H54 (cell line): ENCODE results near the gene ARHGEF6.

ENCODE experiments used
- DNase-seq: peaks from one replicate; pipeline ENCODE4 v3.0.0; 2011; ENCODE audit warnings: low spot score, mixed read lengths; ENCODE audit not compliant: insufficient read length
- FAIRE-seq: peaks from 3 replicates; lab custom pipeline; 2011; peaks lifted over from hg19 to GRCh38; lab: Jason Lieb, UNC
- POLR2A ChIP-seq: IDR thresholded peaks from 2 replicates; pipeline ENCODE4 v1.6.1; 2011; ENCODE audit warnings: low read depth, mild to moderate bottlenecking, low read length

The ARHGEF6 gene

DNA sequence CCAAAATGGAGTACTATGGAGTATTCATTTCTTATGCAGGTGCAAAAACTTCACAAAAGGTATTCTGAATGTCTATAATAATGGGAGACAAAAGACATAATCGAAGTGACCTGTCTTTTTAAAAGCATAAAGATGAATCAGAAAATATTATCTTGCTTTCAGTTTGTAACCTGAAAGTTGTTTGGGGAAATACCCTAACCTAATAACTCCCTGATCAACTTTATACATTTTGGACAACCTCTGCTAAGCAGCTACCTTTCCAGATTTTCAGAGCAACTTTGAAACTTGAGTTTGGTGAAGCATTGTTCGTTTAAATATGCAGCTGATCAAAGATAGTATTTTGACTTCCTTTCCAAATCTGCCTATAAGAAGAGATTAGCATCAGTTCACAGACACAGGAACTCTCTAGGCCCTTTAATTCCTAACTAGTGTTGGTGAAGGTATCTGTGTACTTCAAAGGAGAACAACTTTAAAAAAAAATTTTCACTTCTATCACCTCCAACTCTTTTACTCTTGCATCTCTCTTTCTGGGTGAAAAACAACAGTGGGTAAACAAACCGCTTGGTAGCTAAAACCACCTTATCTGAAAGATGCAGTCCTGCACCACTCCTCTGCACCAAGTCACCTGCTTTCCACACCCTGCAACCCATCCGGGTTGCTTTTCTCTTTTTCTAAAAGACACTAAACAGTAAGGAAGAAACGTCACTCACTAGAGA is 106.3 kb downstream of the ARHGEF6 start:
- DNase-seq: no peak
- FAIRE-seq: no peak
- no peak for TF ChIP-seq POLR2A

DNA sequence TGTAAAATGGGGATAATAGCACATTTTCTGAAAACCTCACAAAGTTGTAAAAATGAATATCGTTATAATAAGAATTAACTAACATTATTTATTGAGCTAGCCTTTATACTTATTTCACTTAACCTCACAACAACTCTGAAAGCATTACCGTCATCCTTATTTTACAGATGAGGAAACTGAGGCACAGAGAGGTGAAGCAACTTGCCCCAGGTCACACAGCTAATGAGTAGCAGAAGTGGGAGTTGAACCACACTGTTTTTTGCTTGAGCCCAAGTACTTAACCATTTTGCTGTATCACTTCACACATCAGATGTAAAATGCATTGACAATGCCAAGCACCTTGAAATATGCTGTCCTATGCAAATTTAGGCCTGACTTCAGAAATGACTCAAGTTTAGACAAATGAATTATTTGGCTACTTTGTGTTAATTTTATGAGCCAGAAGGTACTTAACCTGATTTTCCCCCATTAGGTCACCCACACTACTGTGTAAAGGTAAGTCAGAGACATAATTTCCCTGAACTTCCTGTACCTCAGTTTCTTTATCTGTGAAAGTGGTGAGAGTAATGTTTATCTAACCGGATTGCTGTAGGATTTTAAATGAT is 109.6 kb downstream of the ARHGEF6 start:
- no peak for TF ChIP-seq POLR2A
- no peak for DNase-seq
- no peak for FAIRE-seq

DNA sequence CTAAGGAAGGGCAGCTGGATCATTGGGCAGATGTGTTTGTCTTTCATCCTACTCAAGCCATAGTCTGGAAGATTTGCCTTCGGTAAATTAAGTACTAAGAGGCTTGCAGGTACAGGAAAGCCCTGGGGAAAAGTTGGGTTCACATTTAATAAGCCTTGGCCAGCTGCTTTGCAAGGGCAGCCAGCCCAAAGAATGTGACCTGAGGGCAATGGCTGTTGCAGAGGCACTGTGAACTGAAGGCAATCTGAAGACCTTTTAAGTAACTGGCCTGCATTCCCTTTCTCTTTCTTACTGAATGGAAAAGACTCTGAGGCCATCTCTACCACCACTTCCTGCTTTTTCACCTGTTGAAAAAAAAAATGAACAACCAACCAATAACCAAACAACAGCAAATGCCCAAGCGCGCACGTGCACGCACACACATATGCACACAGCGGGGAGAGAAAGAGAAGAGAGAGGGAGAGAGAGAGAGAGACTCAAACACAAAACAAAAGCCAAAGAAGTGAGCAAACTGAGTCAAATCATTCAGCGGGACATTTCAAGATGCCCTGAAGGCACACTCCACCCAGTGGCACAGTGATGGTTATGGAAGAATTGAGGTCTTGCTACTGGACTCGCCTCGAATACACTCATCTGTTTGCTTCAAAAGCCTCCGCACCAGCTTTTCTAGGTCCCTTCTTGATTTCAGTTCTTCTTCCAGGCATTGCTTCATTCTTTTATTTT is 113.1 kb downstream of the ARHGEF6 start:
- TF ChIP-seq POLR2A: no peak
- DNase-seq (no peak), FAIRE-seq (no peak)

DNA sequence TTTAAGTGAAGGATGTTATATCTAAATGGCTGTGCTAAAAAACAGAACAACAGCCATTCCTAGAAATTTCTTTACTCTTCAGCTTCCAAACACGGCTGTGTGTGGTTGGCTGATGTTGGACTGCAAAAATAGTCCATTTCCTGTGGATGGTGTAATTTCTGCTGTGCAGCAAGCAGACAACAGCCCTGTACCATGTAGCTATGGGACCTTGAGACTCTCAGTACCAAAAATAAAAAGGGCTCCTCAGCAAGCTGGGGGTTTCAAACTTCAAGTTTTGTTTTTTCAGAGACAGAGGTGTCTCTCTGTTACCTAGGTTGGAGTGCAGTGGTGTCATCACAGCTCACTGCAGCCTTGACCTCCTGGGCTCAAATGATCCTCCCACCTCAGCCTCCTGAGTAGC is 114.6 kb downstream of the ARHGEF6 start:
- DNase-seq: no peak
- FAIRE-seq: no peak
- no peak for TF ChIP-seq POLR2A

DNA sequence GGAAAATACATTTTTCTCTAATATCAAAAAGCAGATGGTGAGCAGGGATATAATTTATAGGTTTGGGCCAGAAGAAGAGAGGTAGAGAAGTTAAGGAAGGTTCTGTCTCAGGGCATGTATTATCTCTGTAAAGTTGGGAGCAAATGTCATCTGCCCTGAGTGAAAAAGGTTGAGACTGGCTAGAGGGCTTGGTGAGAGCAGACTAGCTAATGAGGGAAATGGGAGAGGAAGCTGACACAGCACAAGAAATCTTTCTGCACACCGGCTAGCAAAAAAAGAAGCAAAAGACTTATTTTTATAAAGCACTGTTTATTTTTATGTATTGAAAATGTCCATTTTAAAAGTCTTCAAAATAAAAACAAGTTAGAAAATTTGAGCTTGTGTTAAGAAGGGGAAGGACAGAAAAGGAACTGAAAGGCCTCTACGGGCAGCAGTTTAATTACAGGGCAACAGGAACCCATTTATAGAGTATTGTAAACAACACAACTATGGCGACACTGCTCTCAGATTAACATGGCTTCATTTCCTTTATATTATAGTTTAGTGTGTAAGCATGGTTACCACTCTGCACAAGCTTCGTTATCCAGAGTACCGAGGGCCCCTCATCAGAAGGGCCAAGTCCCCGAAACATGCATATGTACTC is 115.4 kb downstream of the ARHGEF6 start:
- TF ChIP-seq POLR2A: no peak
- FAIRE-seq (no peak), DNase-seq (no peak)

DNA sequence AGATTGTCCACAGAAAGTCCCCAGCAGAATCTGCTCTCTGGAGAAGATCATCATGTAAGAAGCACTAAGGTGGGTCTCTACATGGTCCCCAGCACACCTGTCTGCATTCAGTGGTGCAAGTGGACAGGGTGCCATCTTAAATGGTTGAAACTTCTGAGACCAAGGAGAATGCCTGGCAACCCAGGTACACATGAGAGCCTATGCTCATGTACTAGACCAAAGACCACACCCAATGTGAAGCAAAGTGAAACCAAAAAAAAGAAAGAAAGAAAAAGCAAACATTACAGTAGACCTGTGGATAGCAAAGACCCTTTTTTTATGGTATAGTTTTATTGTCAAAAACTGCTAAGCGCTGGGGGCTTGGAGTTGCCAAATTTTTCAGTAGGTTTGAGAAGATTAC is 117.8 kb downstream of the ARHGEF6 start:
- DNase-seq: no peak
- TF ChIP-seq POLR2A: no peak
- no peak for FAIRE-seq

DNA sequence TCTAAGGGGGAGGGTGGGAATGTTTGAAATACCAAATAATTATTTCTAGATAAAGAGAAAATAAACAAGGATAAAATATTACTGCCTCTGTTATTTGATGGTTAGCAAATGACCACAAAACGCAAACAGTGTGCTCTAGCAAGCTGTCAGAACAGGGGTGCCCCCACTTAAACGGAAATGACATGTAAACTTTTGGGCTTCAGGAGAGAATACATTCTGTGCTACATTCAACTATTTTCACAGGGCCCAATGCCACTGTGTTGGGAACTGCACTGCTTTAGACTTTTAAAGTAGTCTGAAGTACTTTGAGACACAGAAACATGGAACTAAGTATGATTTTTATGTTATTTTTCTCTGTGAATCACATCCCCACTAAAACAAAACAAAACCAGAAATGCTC is 118.6 kb downstream of the ARHGEF6 start:
- no peak for DNase-seq
- FAIRE-seq: no peak
- no peak for TF ChIP-seq POLR2A

DNA sequence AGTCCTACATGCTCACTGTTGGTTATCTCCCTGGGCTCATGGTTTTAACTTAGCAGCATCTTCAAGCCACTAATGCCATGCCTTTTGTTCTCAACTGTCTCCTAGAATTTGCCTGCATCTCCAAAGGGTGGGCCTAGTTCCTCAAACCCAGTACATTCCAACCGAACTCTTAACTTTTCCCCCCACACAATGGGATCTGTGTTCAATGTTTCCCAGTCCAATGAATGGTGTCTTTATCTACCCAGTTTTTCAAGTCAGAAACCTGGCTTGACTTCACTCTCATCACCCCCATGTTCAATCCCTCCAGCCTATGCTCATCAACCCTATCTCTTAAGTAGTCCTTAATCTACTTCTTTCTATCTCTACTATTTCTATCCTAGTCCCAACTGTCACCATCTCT is 119.8 kb downstream of the ARHGEF6 start:
- no peak for TF ChIP-seq POLR2A
- no peak for FAIRE-seq
- no peak for DNase-seq

DNA sequence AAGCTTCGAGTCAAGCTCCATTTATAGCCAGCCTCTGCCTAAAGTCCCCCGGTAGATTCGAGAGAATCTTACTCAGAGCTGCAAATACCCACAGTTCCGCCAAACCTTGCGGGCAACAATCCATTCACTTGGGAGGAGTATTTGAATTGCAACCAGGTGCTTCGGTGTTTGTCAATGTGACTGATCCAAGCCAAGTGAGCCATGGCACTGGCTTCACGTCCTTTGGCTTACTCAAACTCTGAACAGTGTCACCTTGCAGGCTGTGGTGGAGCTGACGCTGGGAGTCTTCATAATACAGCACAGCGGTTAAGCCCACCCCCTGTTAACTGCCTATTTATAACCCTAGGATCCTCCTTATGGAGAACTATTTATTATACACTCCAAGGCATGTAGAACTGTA is 121.6 kb downstream of the ARHGEF6 start:
- no peak for TF ChIP-seq POLR2A
- DNase-seq (no peak), FAIRE-seq (no peak)

DNA sequence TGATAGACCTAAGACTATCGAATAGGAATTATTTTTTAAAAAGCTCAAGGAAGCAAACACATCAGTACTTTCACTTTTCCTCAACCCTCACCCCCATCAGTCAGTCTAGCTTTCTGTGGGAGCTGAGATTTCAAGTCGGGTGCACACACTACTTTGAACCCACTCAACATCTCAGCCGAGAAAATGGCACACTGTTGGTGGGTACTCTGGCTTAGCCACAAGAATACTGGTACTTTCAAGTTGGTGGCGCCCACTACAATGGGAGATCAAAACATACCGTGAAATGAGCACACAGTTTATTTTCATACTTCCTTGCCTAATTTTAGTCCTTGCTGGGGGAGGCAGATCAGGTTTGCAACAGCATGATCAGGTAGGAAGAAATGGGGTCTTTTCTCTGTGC is 122.6 kb downstream of the ARHGEF6 start:
- TF ChIP-seq POLR2A: no peak
- FAIRE-seq (no peak), DNase-seq (no peak)

DNA sequence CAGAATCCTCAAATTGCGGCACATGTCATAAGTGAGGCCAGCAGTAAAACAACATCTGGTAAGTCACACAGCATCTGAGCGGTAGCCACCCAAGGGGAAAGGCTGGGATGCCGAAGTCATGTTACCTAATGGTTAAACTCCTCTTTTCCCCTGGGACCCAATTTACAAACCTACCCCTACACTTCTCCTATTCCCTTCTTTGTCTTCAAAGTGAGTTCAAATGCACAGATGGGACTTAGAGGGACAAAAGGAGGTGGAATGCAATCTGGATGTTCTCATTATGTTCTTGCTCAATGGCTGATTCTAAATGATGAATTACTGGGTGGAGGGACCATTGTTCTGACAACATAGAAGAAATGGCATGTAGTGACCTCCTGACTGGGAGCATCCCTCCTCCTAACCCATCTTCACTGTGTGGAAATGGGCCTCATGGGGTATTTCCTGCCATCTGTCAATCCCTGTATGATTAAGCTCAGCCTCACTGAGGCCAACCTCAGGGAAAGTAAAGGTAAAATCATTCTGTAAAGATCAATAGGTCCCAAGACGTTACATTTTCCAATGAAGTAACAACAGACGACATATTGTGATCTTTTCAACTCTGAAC is 124.3 kb downstream of the ARHGEF6 start:
- FAIRE-seq: no peak
- no peak for TF ChIP-seq POLR2A

DNA sequence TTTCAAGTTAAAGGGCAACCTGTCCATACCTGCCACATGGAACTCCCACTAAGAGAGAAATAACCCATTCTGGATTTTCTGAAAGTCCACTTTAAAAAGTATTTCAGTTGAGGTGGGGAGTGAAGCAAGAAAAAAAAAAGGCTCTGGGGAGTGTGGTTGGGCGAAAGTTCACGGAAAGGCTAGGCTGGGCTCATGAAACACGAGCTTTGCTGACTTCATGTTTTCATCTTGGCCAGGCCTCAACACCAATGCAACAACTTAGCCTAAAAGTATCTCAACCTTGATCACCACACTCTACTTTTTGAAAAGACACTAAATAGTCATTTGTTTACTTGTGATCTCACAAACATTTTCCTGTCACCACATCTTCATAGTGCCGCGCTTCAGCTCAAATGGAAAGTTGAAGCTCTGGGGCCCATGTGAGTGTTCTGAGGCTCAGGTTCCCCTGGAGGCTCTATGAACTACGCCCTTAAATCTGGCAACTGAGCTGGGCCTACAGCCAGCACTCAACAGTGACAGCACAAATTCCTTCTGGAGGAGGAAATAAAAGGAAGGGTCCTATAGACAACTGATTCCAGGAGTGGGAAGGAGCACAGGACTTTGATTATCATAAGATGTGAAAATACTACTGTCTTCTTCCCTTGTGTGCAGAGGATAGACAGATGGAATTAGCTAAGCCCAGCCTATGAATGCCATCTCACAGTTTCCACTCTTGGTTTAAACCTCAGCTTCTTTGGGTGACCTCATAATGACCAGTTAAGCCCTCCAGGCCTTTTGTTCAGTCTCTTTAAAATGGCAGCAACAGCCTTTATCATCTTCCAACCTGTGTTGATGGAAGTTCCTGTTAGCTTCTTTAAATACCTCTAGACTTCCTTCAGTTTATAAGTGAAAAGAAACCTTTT is 127.7 kb downstream of the ARHGEF6 start:
- no peak for DNase-seq
- FAIRE-seq: no peak
- no peak for TF ChIP-seq POLR2A

More for the DNA sequence above, 124.3 kb downstream of the ARHGEF6 start:
- no peak for DNase-seq

DNA sequence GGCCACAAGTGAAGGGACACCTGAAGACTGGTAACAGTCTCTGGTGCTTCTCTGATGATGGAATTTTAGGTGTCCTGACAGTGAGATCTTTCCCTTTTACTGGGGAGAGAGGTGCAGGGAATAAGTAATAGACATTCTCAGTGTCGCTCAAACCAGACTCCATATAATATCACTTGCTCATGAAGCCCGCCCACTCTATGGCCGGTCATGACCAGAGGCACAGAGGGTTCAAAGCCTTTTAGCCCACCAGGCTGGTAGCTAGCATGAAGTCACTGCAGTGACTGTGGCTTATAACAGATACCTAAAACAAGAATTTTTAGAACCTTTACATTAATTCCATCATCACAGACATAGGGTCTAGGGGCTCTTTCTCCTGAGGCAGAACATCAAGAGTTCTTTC is 129.9 kb downstream of the ARHGEF6 start:
- DNase-seq (no peak), FAIRE-seq (no peak)
- no peak for TF ChIP-seq POLR2A
